ENCODE measurements around the gene KRT3.
"Not testable (repeated sequence)": the region's sequence is repeated elsewhere in the genome, so short reads cannot be mapped to it uniquely, and the experiment has no call there.

The KRT3 gene

GRCh38 chr12:52777566-52777965, 18.4 kb downstream of the KRT3 start:
- DNase-seq: no peak

- DNase-seq: no peak
These were observed 19.0 kb downstream of the KRT3 start, which contains the start of gene KRT76 for GRCh38 chr12:52776913-52777395. Gene KRT76, minus strand, starts transcription at chr12:52777345. Its CDS starts 54 bp downstream, at chr12:52777291.

- DNase-seq: no peak
These were observed 19.5 kb downstream of the KRT3 start for GRCh38 chr12:52776435-52776834.

GRCh38 chr12:52774629-52775250, 21.2 kb downstream of the KRT3 start:
- DNase-seq: no peak

- no peak for DNase-seq
These were observed 23.1 kb downstream of the KRT3 start for GRCh38 chr12:52772772-52773171.

- no peak for DNase-seq
These were observed 23.7 kb downstream of the KRT3 start for GRCh38 chr12:52772188-52772587.

GRCh38 chr12:52771505-52771904, 24.4 kb downstream of the KRT3 start:
- no peak for DNase-seq

GRCh38 chr12:52771088-52771487, 24.8 kb downstream of the KRT3 start:
- no peak for DNase-seq

GRCh38 chr12:52769946-52770345, 26.0 kb downstream of the KRT3 start:
- no peak for DNase-seq

- DNase-seq: no peak
These were observed 26.6 kb downstream of the KRT3 start for GRCh38 chr12:52769354-52769753.

GRCh38 chr12:52768479-52769200, 27.3 kb downstream of the KRT3 start:
- DNase-seq: no peak

GRCh38 chr12:52767427-52767826, 28.5 kb downstream of the KRT3 start:
- no peak for DNase-seq

- DNase-seq: no peak
These were observed 28.9 kb downstream of the KRT3 start for GRCh38 chr12:52767020-52767379.

- DNase-seq: no peak
These were observed 29.4 kb downstream of the KRT3 start for GRCh38 chr12:52766351-52767019.

- no peak for DNase-seq
These were observed 30.2 kb downstream of the KRT3 start for GRCh38 chr12:52765702-52766101.

- no peak for DNase-seq
These were observed 31.9 kb downstream of the KRT3 start for GRCh38 chr12:52763991-52764390.

GRCh38 chr12:52763036-52763659, 32.8 kb downstream of the KRT3 start:
- DNase-seq: no peak

GRCh38 chr12:52761802-52762201, 34.1 kb downstream of the KRT3 start:
- no peak for DNase-seq

GRCh38 chr12:52761218-52761617, 34.7 kb downstream of the KRT3 start:
- not testable (repeated sequence) for DNase-seq

GRCh38 chr12:52760623-52761022, 35.3 kb downstream of the KRT3 start:
- no peak for DNase-seq

GRCh38 chr12:52759695-52760094, 36.2 kb downstream of the KRT3 start:
- DNase-seq: no peak

GRCh38 chr12:52759218-52759617, 36.7 kb downstream of the KRT3 start:
- DNase-seq: no peak

GRCh38 chr12:52757449-52758176, 38.3 kb downstream of the KRT3 start:
- DNase-seq: no peak
